GM10847 (cell line): ENCODE results near the gene SLC24A3.

Experiments used
- POLR2A ChIP-seq: IDR thresholded peaks from 2 replicates; pipeline ENCODE4 v1.6.1; 2011; ENCODE audit not compliant: insufficient read length; ENCODE audit errors: extremely low read depth

SLC24A3 gene

GRCh38 chr20:19771031-19771430 is 558.6 kb downstream of the SLC24A3 start:
- TF ChIP-seq POLR2A, result no peak
